Measurements from ENCODE around the gene F7. TPM values are rescaled to one million over a fixed set of nuclear protein-coding genes. Genes with fewer than 3 reads are reported as not detected.

F7 gene
- total and polyA plus RNA-seq, 2 experiments from 2014 or later, result not detected

- DNase-seq, result no peak
- Histone ChIP-seq H3K9ac (no peak overlapping the region), H3K79me2 (ENCODE audit: insufficient read depth) (no peaks in the 10 kb centered on the region), H3K9me3 (ENCODE audit: low read depth) (no peaks in the 10 kb centered on the region), H3F3A (ENCODE audit: insufficient read depth) (no peaks in the 10 kb centered on the region), H3K9me2 (ENCODE audit: insufficient read depth) (no peaks in the 10 kb centered on the region), H3K36me3 (ENCODE audit: low read depth) (no peaks in the 10 kb centered on the region), H3K4me3 (no peak overlapping the region), H3K4me1 (ENCODE audit: insufficient read depth) (no peaks in the 10 kb centered on the region), H2AFZ (no peak overlapping the region), H3K4me2 (ENCODE audit: unreplicated experiment) (no peak overlapping the region), H4K20me1 (ENCODE audit: insufficient read depth) (no peaks in the 10 kb centered on the region), H3K27me3 (replicated peaks; ENCODE audit: insufficient read depth) (no peaks in the 10 kb centered on the region; the same call in none of the 2 replicates), H3K27ac (no peak overlapping the region)
- WGBS, 2 experiments (ENCODE audit: low coverage in 1 of 2, low lambda C conversion rate in 2 of 2, missing lambda C conversion rate in 2 of 2), result 64 to 68% methylated on average over 13 of the region's 13 CpGs
- in situ Hi-C loops (cut with MboI), result no loop called here
- TF ChIP-seq EZH2 (IDR thresholded peaks at IDR 0.05; ENCODE audit: insufficient read depth, poor library complexity, severe bottlenecking), result no peak
- no peak for TF ChIP-seq EZH2phosphoT487 (IDR thresholded peaks at IDR 0.05; ENCODE audit: insufficient read depth, low read depth)
Observed at GRCh38 chr13:113090415-113090770, 15.2 kb upstream of the F7 start.

GRCh38 chr13:113090806-113091205 lies 14.8 kb upstream of the F7 start:
- H3K4me3 ChIP-seq, result no peak overlapping the region
- no peaks in the 10 kb centered on the region for H3K79me2 ChIP-seq (ENCODE audit: insufficient read depth)
- no peak overlapping the region for H3K27ac ChIP-seq
- no peaks in the 10 kb centered on the region for H3K4me1 ChIP-seq (ENCODE audit: insufficient read depth)
- H3K36me3 ChIP-seq (ENCODE audit: low read depth), result no peaks in the 10 kb centered on the region
- no peaks in the 10 kb centered on the region for H3K9me2 ChIP-seq (ENCODE audit: insufficient read depth)
- WGBS, 2 experiments (ENCODE audit: low coverage in 1 of 2, low lambda C conversion rate in 2 of 2, missing lambda C conversion rate in 2 of 2), result 85 to 86% methylated on average over 18 to 24 of the region's 24 CpGs
- H4K20me1 ChIP-seq (ENCODE audit: insufficient read depth), result no peaks in the 10 kb centered on the region
- H3F3A ChIP-seq (ENCODE audit: insufficient read depth), result no peaks in the 10 kb centered on the region
- TF ChIP-seq EZH2phosphoT487 (IDR thresholded peaks at IDR 0.05; ENCODE audit: insufficient read depth, low read depth) (no peak), EZH2 (IDR thresholded peaks at IDR 0.05; ENCODE audit: insufficient read depth, poor library complexity, severe bottlenecking) (no peak)
- DNase-seq, result no peak
- no peak overlapping the region for H3K9ac ChIP-seq
- no peak overlapping the region for H3K4me2 ChIP-seq (ENCODE audit: unreplicated experiment)
- no peaks in the 10 kb centered on the region for H3K9me3 ChIP-seq (ENCODE audit: low read depth)
- in situ Hi-C loops (cut with MboI), result no loop called here
- no peak overlapping the region for H2AFZ ChIP-seq
- no peaks in the 10 kb centered on the region; the same call in none of the 2 replicates for H3K27me3 ChIP-seq (replicated peaks; ENCODE audit: insufficient read depth)

GRCh38 chr13:113091211-113091771 lies 14.3 kb upstream of the F7 start:
- 75 to 76% methylated on average over 29 to 30 of the region's 30 CpGs for WGBS, 2 experiments (ENCODE audit: low coverage in 1 of 2, low lambda C conversion rate in 2 of 2, missing lambda C conversion rate in 2 of 2)
- Histone ChIP-seq H3K27me3 (replicated peaks; ENCODE audit: insufficient read depth) (no peaks in the 10 kb centered on the region; the same call in none of the 2 replicates), H3K79me2 (ENCODE audit: insufficient read depth) (no peaks in the 10 kb centered on the region)

GRCh38 chr13:113091891-113092775 lies 13.5 kb upstream of the F7 start:
- DNase-seq, result no peak
- 81 to 83% methylated on average over 33 of the region's 33 CpGs for WGBS, 2 experiments (ENCODE audit: low coverage in 1 of 2, low lambda C conversion rate in 2 of 2, missing lambda C conversion rate in 2 of 2)
- H3K9ac ChIP-seq, result no peak overlapping the region
- no peak overlapping the region for H3K4me3 ChIP-seq
- no peaks in the 10 kb centered on the region for H3K4me1 ChIP-seq (ENCODE audit: insufficient read depth)
- in situ Hi-C loops (cut with MboI), result no loop called here
- no peak overlapping the region for H3K4me2 ChIP-seq (ENCODE audit: unreplicated experiment)
- no peak overlapping the region for H3K27ac ChIP-seq
- H3F3A ChIP-seq (ENCODE audit: insufficient read depth), result no peaks in the 10 kb centered on the region
- H2AFZ ChIP-seq, result no peak overlapping the region
- no peaks in the 10 kb centered on the region for H3K9me3 ChIP-seq (ENCODE audit: low read depth)
- TF ChIP-seq EZH2phosphoT487 (IDR thresholded peaks at IDR 0.05; ENCODE audit: insufficient read depth, low read depth) (no peak), EZH2 (IDR thresholded peaks at IDR 0.05; ENCODE audit: insufficient read depth, poor library complexity, severe bottlenecking) (no peak)
- no peaks in the 10 kb centered on the region for H4K20me1 ChIP-seq (ENCODE audit: insufficient read depth)
- no peaks in the 10 kb centered on the region for H3K36me3 ChIP-seq (ENCODE audit: low read depth)
- no peaks in the 10 kb centered on the region for H3K79me2 ChIP-seq (ENCODE audit: insufficient read depth)
- no peaks in the 10 kb centered on the region for H3K9me2 ChIP-seq (ENCODE audit: insufficient read depth)
- H3K27me3 ChIP-seq (replicated peaks; ENCODE audit: insufficient read depth), result peaks cover under 1% of the 10 kb centered on the region

More at GRCh38 chr13:113091211-113091771, 14.3 kb upstream of the F7 start:
- Histone ChIP-seq H3K9me2 (ENCODE audit: insufficient read depth) (no peaks in the 10 kb centered on the region), H3K36me3 (ENCODE audit: low read depth) (no peaks in the 10 kb centered on the region), H3K4me2 (ENCODE audit: unreplicated experiment) (no peak overlapping the region), H3K4me1 (ENCODE audit: insufficient read depth) (no peaks in the 10 kb centered on the region), H3K9me3 (ENCODE audit: low read depth) (no peaks in the 10 kb centered on the region), H3K27ac (no peak overlapping the region), H2AFZ (no peak overlapping the region), H3F3A (ENCODE audit: insufficient read depth) (no peaks in the 10 kb centered on the region), H3K9ac (no peak overlapping the region), H3K4me3 (no peak overlapping the region), H4K20me1 (ENCODE audit: insufficient read depth) (no peaks in the 10 kb centered on the region)
- DNase-seq, result no peak
- in situ Hi-C loops (cut with MboI), result no loop called here
- no peak for TF ChIP-seq EZH2 (IDR thresholded peaks at IDR 0.05; ENCODE audit: insufficient read depth, poor library complexity, severe bottlenecking)
- no peak for TF ChIP-seq EZH2phosphoT487 (IDR thresholded peaks at IDR 0.05; ENCODE audit: insufficient read depth, low read depth)
